GM15510 (cell line): Measurements from ENCODE around the gene AGRN.

Experiments used
- POLR2A ChIP-seq: IDR thresholded peaks from 3 replicates; pipeline ENCODE4 v1.6.1; 2011; ENCODE audit warnings: borderline replicate concordance; ENCODE audit not compliant: insufficient read length; ENCODE audit errors: extremely low read depth

Gene AGRN

GRCh38 chr1:1049318-1050165 is 29.6 kb downstream of the AGRN start:
- TF ChIP-seq POLR2A: no peak

DNA sequence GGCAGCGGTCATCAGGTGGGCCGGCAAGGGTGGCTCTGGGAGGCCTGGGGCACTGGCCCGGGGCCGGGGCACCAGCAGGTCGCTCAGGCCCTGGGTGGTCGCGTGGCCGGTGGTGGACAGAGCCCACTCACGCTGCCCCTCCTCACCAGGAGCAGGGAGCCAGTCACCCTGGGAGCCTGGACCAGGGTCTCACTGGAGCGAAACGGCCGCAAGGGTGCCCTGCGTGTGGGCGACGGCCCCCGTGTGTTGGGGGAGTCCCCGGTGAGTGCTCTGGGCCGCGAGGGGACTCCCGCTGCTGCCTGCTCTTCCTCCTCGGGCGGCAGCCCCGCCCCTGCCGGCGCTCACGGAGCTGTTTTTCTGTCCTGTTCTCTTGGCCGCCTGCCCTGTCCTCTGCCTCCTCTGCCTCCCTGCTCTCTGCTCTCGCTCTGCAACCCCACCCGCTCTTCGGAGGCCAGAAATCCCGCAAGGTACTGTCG is 30.7 kb downstream of the AGRN start:
- TF ChIP-seq POLR2A: no peak

- no peak for TF ChIP-seq POLR2A
These were observed 31.3 kb downstream of the AGRN start for GRCh38 chr1:1051127-1051810.

- TF ChIP-seq POLR2A: no peak
These were observed 32.3 kb downstream of the AGRN start for GRCh38 chr1:1052003-1052840.

DNA sequence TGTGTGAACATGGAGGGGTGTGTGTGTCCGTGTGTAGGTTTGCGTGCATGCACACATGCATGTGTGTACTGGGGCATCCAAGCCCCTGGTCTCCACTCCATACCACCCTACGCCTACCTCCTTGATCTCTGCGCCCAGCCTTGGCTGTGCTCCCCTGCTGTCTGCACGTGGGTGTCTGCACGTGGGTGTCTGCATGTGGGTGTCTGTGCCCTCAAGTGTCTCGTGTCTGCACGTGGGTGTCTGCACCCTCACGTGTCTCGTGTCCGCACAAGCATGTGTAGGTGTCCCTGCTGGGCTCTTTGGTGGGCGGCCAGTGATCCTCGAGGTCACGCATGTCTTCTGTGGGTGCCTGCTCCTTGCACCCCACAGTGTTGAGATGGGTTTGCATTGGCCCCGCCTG is 33.1 kb downstream of the AGRN start:
- no peak for TF ChIP-seq POLR2A

- no peak for TF ChIP-seq POLR2A
These were observed 33.8 kb downstream of the AGRN start for GRCh38 chr1:1053682-1054081.

- no peak for TF ChIP-seq POLR2A
These were observed 34.3 kb downstream of the AGRN start for GRCh38 chr1:1054099-1054700.

GRCh38 chr1:1054971-1055370 is 35.1 kb downstream of the AGRN start:
- TF ChIP-seq POLR2A: no peak

- TF ChIP-seq POLR2A: no peak
These were observed 36.2 kb downstream of the AGRN start for GRCh38 chr1:1055841-1056736.

DNA sequence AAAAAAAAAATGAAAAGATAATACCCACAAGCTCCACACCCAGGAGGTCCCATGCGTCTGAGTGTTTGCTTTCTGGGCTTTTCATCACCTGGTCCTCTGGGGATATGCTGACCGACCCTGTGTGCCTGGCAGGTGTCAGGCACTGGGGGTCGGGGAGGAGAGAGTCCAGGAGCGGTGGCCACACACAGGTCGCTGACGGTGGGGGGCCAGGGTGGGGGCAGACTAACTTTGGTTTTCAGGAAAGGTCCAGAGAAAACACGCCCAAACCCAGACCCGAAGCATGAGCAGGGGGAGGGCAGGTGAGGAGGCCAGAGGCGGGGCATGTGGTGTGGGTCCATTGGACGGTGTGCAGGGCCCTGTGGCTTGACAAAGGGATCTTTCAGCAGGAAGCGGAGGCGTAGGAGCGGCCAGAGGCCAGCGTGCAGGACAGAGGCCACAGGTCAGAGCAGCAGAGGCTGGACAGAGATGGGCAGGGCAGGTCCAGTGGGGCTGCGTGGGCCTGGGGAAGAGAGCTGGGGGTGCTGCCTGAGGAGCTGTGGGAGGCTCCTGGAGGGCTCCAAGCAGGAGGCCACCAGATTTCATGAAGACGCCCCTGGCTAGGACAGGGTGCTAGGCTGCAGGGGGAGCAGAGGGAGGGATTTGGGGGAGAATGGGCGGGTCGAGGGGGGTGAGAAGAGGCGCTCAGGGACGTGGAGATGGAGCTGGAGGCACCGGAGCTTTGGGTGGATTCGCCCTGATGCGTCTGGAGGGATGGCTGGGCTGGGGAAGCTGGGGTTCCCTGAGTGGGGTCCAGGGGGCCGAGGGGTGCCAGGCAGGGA is 38.4 kb downstream of the AGRN start:
- no peak for TF ChIP-seq POLR2A

GRCh38 chr1:1058921-1059493 is 39.1 kb downstream of the AGRN start:
- no peak for TF ChIP-seq POLR2A

DNA sequence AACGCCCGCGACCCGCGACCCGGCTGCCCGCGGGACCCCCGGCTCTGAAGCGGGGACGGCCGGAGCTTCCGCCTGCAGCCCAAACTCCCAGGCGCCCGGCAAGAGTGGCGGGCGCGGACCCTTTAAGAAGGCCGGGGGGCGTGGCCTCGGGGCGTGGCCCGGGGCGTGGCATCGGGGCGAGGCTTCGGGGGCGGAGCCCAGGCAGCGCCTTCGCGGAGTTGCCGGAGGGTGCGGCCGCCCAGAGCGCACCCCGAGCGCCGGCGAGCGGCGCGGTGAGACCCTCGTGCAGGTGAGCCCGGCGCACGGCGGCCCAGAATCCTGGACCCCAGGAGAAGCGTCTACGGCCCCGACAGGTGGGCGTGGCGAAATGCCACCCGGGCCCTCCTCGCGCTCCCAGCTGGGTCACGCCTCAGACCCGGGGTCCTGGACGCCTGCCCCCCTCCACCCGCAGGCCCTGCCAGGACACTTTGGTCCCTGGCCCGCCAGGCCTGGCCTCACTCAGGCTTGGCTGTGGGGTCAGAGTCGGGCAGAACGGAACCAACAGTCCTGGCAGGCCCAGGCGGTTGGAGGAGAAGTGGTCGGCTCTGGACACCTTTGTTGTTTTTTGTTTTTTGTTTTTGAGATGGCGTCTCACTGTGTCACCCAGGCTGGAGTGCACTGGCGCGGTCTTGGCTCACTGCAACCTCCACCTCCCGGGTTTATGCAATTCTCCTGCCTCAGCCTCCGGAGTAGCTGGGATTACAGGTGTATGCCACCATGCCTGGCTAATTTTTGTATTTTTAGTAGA is 39.8 kb downstream of the AGRN start:
- peak; percentile 44 for TF ChIP-seq POLR2A
